Nephron (organoid): ENCODE data around the gene IGFBP6.
A peak's percentile ranks its signal among the peaks of the same experiment; 100 is the strongest.

Experiments
- H3K27ac Mint-ChIP-seq, 3 experiments: 2 replicates each; pipeline ENCODE4 v1.8.0; 2020; ENCODE audit warnings: mixed read lengths in 3 of 3, mild to moderate bottlenecking in 2 of 3, moderate library complexity in 1 of 3
- H3K27me3 Mint-ChIP-seq: 2 replicates; pipeline ENCODE4 v1.8.0; 2021; ENCODE audit warnings: low read depth, mild to moderate bottlenecking, moderate library complexity, mixed read lengths
- H3K36me3 Mint-ChIP-seq: 2 replicates; pipeline ENCODE4 v1.8.0; 2020; ENCODE audit warnings: low read depth, mixed read lengths
- H3K4me1 Mint-ChIP-seq: 2 replicates; pipeline ENCODE4 v1.8.0; 2020; ENCODE audit warnings: mixed read lengths
- H3K4me3 Mint-ChIP-seq, 3 experiments: 2 replicates each; pipeline ENCODE4 v1.8.0; 2020; ENCODE audit warnings: mild to moderate bottlenecking in 3 of 3, mixed read lengths in 3 of 3, moderate library complexity in 2 of 3
- H3K9me3 Mint-ChIP-seq: 2 replicates; pipeline ENCODE4 v1.8.0; 2020; ENCODE audit warnings: mixed read lengths
- TF ChIP-seq, protein P1 (sequence below), 3 experiments: fragments of 200-600 bp; sonication (generic); IDR thresholded peaks; one replicate each; pipeline ENCODE4 v1.5.0; 2021; ENCODE audit warnings: antibody characterized with exemption in 3 of 3; ENCODE audit not compliant: unreplicated experiment in 3 of 3

Gene IGFBP6

DNA sequence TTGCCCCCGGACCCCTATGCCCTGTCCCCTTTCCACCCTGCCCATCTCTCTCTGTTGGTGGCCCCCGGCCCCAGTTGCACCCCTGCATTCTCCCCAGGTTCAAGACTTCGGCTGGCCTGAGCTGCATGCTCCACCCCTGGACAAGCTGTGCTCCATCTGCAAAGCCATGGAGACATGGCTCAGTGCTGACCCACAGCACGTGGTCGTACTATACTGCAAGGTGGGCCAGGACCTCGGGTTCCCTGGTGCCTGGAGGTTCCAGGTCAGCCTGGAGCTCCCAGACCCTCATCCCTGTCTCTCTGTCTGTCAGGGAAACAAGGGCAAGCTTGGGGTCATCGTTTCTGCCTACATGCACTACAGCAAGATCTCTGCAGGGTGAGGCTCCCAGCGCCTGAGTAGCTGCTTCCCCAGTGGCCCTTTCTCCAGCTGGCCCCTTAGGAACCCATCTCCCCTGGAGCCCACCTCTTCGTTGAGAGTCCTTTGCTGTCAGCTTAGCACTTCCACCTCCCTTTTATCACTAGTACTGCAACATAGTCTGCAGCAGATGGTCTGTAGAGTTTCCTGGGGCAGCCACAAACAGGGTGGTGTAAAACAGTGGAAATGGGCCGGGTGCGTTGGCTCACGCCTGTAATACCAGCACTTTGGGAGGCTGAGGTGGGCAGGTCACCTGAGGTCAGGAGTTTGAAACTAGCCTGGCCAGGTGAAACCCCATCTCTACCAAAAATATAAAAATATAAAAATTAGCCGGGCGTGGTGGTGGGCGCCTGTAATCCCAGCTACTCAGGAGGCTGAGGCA is 41.8 kb upstream of the IGFBP6 start:
- Mint-ChIP-seq H3K4me3 (peak overlapping the region in 2 of 3 experiments; percentile 64 to 70), H3K4me1 (peaks cover 54% of the 10 kb centered on the region), H3K27me3 (no peaks in the 10 kb centered on the region), H3K36me3 (peaks cover 21% of the 10 kb centered on the region), H3K27ac (peak overlapping the region in 2 of 3 experiments; percentile 17 to 59), H3K9me3 (no peaks in the 10 kb centered on the region)
- TF ChIP-seq, protein P1, sequence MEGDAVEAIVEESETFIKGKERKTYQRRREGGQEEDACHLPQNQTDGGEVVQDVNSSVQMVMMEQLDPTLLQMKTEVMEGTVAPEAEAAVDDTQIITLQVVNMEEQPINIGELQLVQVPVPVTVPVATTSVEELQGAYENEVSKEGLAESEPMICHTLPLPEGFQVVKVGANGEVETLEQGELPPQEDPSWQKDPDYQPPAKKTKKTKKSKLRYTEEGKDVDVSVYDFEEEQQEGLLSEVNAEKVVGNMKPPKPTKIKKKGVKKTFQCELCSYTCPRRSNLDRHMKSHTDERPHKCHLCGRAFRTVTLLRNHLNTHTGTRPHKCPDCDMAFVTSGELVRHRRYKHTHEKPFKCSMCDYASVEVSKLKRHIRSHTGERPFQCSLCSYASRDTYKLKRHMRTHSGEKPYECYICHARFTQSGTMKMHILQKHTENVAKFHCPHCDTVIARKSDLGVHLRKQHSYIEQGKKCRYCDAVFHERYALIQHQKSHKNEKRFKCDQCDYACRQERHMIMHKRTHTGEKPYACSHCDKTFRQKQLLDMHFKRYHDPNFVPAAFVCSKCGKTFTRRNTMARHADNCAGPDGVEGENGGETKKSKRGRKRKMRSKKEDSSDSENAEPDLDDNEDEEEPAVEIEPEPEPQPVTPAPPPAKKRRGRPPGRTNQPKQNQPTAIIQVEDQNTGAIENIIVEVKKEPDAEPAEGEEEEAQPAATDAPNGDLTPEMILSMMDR (IDR thresholded peaks at IDR 0.05; ENCODE audit: unreplicated experiment in 3 of 3), result no peak

DNA sequence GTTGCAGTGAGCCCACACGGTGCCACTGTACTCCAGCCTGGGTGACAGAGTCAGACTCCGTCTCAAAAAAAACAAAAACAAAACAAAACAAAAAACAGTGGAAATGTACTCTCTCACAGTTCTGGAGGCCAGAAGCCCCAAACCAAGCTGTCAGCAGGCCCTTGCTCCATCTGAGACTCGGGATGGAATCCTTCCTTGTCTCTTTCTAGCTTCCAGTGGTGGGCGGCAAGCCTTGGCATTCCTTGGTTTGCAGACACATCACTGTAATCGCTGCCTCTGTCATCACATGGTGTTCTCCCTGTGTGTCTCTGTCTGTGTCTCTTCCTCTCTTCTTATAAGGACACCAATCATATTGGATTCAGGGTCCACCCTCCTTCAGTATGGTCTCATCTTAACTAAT is 41.2 kb upstream of the IGFBP6 start:
- H3K9me3 Mint-ChIP-seq, result no peaks in the 10 kb centered on the region
- H3K27ac Mint-ChIP-seq, result peak overlapping the region in 2 of 3 experiments; percentile 17 to 36
- H3K36me3 Mint-ChIP-seq, result peaks cover 22% of the 10 kb centered on the region
- H3K4me1 Mint-ChIP-seq, result peaks cover 49% of the 10 kb centered on the region
- peak overlapping the region; percentile 28 to 53 (median 38) for H3K4me3 Mint-ChIP-seq
- TF ChIP-seq, protein P1 (IDR thresholded peaks at IDR 0.05; ENCODE audit: unreplicated experiment in 3 of 3), result no peak
- no peaks in the 10 kb centered on the region for H3K27me3 Mint-ChIP-seq

DNA sequence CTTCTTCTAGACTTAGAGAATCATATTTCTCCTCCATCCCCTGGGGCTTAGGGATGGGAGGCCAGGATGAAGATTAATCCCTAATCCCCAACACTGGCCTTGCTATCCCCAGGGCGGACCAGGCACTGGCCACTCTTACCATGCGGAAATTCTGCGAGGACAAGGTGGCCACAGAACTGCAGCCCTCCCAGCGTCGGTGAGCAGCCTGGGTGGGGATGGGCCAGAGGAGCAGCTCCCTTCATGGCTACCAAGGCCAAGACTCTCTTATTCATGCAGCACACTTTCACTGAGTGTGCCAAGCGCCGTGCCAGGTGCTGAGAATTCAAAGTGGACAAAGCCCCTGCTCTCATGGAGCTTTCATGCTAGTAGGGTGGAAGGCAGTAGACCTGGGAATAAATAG is 40.6 kb upstream of the IGFBP6 start:
- H3K27me3 Mint-ChIP-seq, result no peaks in the 10 kb centered on the region
- H3K27ac Mint-ChIP-seq, result peak overlapping the region; percentile 35 to 40 (median 39)
- peaks cover 48% of the 10 kb centered on the region for H3K4me1 Mint-ChIP-seq
- TF ChIP-seq, protein P1 (IDR thresholded peaks at IDR 0.05; ENCODE audit: unreplicated experiment in 3 of 3), result no peak
- peaks cover 24% of the 10 kb centered on the region for H3K36me3 Mint-ChIP-seq
- H3K9me3 Mint-ChIP-seq, result no peaks in the 10 kb centered on the region
- H3K4me3 Mint-ChIP-seq, result no peak overlapping the region

DNA sequence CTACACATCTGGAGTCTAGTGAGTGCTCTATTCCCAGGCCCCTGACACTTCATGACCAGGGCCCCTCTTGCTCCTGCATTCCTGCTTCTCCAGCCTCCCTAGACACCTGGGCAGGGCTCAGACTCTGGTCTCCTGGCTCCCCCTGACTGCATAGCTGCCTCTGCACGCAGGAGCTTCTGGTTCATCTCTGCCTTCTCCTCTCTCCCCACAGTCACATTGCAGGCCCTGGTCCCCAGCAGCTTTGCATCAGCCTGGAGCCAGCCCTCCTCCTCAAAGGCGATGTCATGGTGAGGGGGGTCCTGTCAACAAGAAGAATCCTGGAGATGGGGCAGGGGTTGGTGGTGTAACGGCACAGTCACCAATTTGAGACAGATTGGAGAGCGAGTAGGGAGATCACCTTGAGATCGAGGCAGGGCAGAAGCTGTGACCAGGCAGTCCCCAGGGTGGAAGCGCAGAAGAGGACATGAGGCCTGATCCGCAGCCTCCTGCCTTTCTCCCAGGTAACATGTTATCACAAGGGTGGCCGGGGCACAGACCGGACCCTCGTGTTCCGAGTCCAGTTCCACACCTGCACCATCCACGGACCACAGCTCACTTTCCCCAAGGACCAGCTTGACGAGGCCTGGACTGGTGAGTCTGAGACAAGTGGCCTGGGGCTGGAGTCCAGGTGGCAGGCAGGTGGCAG is 39.5 kb upstream of the IGFBP6 start:
- no peaks in the 10 kb centered on the region for H3K27me3 Mint-ChIP-seq
- peaks cover 20% of the 10 kb centered on the region for H3K36me3 Mint-ChIP-seq
- H3K4me3 Mint-ChIP-seq, result peak overlapping the region in 2 of 3 experiments; percentile 21 to 22
- peaks cover 42% of the 10 kb centered on the region for H3K4me1 Mint-ChIP-seq
- no peaks in the 10 kb centered on the region for H3K9me3 Mint-ChIP-seq
- peak overlapping the region in 2 of 3 experiments; percentile 18 to 39 for H3K27ac Mint-ChIP-seq
- TF ChIP-seq, protein P1 (IDR thresholded peaks at IDR 0.05; ENCODE audit: unreplicated experiment in 3 of 3), result no peak

DNA sequence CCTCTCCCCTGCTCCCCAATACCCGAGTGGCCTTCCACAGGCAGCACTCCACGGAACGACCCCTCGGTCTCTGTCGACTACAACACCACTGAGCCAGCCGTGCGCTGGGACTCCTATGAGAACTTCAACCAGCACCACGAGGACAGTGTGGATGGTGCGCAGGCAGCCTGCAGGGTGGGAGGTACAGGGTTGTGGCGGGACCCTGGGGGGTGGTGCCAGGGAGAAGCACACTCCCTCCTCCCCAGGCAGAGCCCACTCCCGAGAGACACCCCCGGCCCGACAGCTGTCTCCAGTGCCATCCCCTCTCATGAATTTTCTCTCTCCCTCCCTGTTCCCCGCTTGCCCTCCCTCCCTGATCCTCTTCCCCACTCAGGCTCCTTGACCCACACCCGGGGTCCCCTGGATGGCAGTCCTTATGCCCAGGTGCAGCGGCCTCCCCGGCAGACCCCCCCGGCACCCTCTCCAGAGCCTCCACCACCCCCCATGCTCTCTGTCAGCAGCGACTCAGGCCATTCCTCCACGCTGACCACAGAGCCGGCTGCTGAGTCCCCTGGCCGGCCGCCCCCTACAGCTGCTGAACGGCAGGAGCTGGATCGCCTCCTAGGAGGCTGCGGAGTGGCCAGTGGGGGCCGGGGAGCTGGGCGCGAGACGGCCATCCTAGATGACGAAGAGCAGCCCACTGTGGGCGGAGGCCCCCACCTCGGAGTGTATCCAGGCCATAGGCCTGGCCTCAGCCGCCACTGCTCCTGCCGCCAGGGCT is 38.6 kb upstream of the IGFBP6 start:
- TF ChIP-seq, protein P1 (IDR thresholded peaks at IDR 0.05; ENCODE audit: unreplicated experiment in 3 of 3), result no peak
- Mint-ChIP-seq H3K4me3 (no peak overlapping the region), H3K4me1 (peaks cover 43% of the 10 kb centered on the region), H3K27ac (no peak overlapping the region), H3K9me3 (no peaks in the 10 kb centered on the region), H3K27me3 (no peaks in the 10 kb centered on the region), H3K36me3 (peaks cover 23% of the 10 kb centered on the region)
